Measurements from ENCODE around the gene KLF9.

- TF ChIP-seq, protein P1, sequence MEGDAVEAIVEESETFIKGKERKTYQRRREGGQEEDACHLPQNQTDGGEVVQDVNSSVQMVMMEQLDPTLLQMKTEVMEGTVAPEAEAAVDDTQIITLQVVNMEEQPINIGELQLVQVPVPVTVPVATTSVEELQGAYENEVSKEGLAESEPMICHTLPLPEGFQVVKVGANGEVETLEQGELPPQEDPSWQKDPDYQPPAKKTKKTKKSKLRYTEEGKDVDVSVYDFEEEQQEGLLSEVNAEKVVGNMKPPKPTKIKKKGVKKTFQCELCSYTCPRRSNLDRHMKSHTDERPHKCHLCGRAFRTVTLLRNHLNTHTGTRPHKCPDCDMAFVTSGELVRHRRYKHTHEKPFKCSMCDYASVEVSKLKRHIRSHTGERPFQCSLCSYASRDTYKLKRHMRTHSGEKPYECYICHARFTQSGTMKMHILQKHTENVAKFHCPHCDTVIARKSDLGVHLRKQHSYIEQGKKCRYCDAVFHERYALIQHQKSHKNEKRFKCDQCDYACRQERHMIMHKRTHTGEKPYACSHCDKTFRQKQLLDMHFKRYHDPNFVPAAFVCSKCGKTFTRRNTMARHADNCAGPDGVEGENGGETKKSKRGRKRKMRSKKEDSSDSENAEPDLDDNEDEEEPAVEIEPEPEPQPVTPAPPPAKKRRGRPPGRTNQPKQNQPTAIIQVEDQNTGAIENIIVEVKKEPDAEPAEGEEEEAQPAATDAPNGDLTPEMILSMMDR (conservative IDR thresholded peaks at IDR 0.05 in 1 of 2, IDR thresholded peaks at IDR 0.05 in 1 of 2; ENCODE audit: low read depth in 1 of 2, low read length in 2 of 2) = no peak
- TF ChIP-seq EZH2 (IDR thresholded peaks at IDR 0.05; ENCODE audit: low read length, missing control alignments) = no peak
These were observed 4.7 kb downstream of the KLF9 start for GRCh38 chr9:70409800-70410199.

Measured in fibroblast of lung (primary cell).